SK-N-SH (cell line): ENCODE measurements around the gene CDK8.

ENCODE experiments used
- EP300 ChIP-seq, 2 experiments: IDR thresholded peaks; 2 replicates each; pipeline versions ENCODE4 v1.4.0 to v1.6.1; 2012; ENCODE audit warnings: borderline replicate concordance in 1 of 2, low read depth in 1 of 2, low read length in 1 of 2
- EZH2phosphoT487 ChIP-seq: fragments of 200-600 bp; sonication (generic); IDR thresholded peaks from 2 replicates; pipeline ENCODE4 v1.6.1; 2017; ENCODE audit warnings: low read depth, mixed run types, mild to moderate bottlenecking, antibody characterized with exemption, moderate library complexity, borderline replicate concordance
- FOXM1 ChIP-seq: IDR thresholded peaks from 2 replicates; pipeline ENCODE4 v1.4.0; 2012; ENCODE audit warnings: low read depth, mild to moderate bottlenecking
- MEF2A ChIP-seq: IDR thresholded peaks from 2 replicates; pipeline ENCODE4 v1.4.0; 2012; ENCODE audit warnings: low read depth, borderline replicate concordance
- POLR2AphosphoS5 ChIP-seq: IDR thresholded peaks from 2 replicates; pipeline ENCODE4 v1.6.1; 2012; ENCODE audit warnings: low read depth, low read length
- RAD21 ChIP-seq: IDR thresholded peaks from 2 replicates; pipeline ENCODE4 v1.6.1; 2012; ENCODE audit warnings: mild to moderate bottlenecking, low read length
- RFX5 ChIP-seq: IDR thresholded peaks from 2 replicates; pipeline ENCODE4 v1.6.1; 2012; ENCODE audit warnings: mild to moderate bottlenecking, improper control_type of control experiment, low read length
- RXRA ChIP-seq: IDR thresholded peaks from 2 replicates; pipeline ENCODE4 v1.4.0; 2012; ENCODE audit warnings: low read depth, mild to moderate bottlenecking, borderline replicate concordance
- SMC3 ChIP-seq: IDR thresholded peaks from 2 replicates; pipeline ENCODE4 v1.6.1; 2012; ENCODE audit warnings: low read depth, low read length, improper control_type of control experiment
- TEAD4 ChIP-seq: IDR thresholded peaks from 2 replicates; pipeline ENCODE4 v1.4.0; 2012; ENCODE audit warnings: mild to moderate bottlenecking, borderline replicate concordance; ENCODE audit not compliant: insufficient read depth
- TF ChIP-seq, protein P1 (sequence below): fragments of 200-600 bp; sonication (generic); IDR thresholded peaks from 2 replicates; pipeline ENCODE4 v1.6.1; 2017; ENCODE audit warnings: antibody characterized with exemption, mild to moderate bottlenecking, moderate library complexity
- TF ChIP-seq, protein P2 (sequence below): IDR thresholded peaks from 2 replicates; pipeline ENCODE4; 2012
- TF ChIP-seq, protein P3 (sequence below): IDR thresholded peaks from 2 replicates; pipeline ENCODE4 v1.6.1; 2012; ENCODE audit warnings: mild to moderate bottlenecking, low read depth, low read length, moderate library complexity

DNA sequence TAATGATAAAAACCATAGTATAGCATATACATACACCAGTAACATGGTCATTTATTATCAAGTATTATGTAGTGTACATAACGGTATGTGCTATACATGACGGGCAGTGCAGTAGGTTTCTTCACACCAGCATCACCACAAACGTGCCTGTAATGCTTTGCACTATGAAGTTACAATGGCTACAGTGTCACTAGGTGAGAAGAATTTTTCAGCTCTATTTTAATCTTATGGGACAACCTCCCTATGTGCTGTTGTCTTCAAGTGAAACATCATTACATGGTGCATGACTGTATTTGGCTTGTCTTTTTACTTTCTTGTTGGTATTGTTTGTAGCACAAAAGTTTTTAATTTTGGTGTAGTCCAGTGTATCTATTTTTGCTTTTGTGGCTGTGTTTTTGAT is 18.7 kb downstream of the CDK8 start:
- TF ChIP-seq, protein P1, sequence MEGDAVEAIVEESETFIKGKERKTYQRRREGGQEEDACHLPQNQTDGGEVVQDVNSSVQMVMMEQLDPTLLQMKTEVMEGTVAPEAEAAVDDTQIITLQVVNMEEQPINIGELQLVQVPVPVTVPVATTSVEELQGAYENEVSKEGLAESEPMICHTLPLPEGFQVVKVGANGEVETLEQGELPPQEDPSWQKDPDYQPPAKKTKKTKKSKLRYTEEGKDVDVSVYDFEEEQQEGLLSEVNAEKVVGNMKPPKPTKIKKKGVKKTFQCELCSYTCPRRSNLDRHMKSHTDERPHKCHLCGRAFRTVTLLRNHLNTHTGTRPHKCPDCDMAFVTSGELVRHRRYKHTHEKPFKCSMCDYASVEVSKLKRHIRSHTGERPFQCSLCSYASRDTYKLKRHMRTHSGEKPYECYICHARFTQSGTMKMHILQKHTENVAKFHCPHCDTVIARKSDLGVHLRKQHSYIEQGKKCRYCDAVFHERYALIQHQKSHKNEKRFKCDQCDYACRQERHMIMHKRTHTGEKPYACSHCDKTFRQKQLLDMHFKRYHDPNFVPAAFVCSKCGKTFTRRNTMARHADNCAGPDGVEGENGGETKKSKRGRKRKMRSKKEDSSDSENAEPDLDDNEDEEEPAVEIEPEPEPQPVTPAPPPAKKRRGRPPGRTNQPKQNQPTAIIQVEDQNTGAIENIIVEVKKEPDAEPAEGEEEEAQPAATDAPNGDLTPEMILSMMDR: no peak
- TF ChIP-seq EP300 (IDR thresholded peaks at IDR 0.05; ENCODE audit: borderline replicate concordance in 1 of 2, low read depth in 1 of 2, low read length in 1 of 2): no peak
- TF ChIP-seq RAD21: no peak
- TF ChIP-seq RFX5: no peak
- TF ChIP-seq MEF2A: no peak
- TF ChIP-seq SMC3: no peak
- TF ChIP-seq POLR2AphosphoS5: no peak
- TF ChIP-seq, protein P2, sequence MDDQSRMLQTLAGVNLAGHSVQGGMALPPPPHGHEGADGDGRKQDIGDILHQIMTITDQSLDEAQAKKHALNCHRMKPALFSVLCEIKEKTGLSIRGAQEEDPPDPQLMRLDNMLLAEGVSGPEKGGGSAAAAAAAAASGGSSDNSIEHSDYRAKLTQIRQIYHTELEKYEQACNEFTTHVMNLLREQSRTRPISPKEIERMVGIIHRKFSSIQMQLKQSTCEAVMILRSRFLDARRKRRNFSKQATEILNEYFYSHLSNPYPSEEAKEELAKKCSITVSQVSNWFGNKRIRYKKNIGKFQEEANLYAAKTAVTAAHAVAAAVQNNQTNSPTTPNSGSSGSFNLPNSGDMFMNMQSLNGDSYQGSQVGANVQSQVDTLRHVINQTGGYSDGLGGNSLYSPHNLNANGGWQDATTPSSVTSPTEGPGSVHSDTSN: no peak
- TF ChIP-seq TEAD4: no peak
- TF ChIP-seq FOXM1: no peak
- TF ChIP-seq, protein P3, sequence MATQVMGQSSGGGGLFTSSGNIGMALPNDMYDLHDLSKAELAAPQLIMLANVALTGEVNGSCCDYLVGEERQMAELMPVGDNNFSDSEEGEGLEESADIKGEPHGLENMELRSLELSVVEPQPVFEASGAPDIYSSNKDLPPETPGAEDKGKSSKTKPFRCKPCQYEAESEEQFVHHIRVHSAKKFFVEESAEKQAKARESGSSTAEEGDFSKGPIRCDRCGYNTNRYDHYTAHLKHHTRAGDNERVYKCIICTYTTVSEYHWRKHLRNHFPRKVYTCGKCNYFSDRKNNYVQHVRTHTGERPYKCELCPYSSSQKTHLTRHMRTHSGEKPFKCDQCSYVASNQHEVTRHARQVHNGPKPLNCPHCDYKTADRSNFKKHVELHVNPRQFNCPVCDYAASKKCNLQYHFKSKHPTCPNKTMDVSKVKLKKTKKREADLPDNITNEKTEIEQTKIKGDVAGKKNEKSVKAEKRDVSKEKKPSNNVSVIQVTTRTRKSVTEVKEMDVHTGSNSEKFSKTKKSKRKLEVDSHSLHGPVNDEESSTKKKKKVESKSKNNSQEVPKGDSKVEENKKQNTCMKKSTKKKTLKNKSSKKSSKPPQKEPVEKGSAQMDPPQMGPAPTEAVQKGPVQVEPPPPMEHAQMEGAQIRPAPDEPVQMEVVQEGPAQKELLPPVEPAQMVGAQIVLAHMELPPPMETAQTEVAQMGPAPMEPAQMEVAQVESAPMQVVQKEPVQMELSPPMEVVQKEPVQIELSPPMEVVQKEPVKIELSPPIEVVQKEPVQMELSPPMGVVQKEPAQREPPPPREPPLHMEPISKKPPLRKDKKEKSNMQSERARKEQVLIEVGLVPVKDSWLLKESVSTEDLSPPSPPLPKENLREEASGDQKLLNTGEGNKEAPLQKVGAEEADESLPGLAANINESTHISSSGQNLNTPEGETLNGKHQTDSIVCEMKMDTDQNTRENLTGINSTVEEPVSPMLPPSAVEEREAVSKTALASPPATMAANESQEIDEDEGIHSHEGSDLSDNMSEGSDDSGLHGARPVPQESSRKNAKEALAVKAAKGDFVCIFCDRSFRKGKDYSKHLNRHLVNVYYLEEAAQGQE: no peak
- no peak for TF ChIP-seq RXRA
- no peak for TF ChIP-seq EZH2phosphoT487
